ENCODE measurements around the gene TMEM88.

DNA sequence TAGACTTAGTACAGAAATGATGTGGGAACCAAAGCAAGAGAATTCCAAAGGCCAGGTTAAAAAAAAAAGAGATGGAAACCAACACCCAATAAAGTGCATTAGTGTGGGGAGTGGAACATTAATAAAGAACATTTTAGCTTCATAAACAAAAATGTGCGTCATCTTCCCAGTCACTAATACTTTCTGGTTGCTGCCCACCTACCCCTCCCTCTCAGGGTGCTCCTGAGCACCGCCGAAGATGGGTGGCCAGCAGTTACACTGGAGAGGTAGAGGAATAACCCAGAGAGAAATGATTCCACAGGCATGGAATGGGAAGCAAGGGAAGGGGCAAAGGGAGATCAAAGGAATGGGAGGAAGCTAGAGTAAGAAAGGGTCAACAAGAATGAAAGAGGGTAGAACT is 27.8 kb downstream of the TMEM88 start:
- no peak for TF ChIP-seq CTCF (IDR thresholded peaks at IDR 0.05)
- TF ChIP-seq EP300 (IDR thresholded peaks at IDR 0.05) = no peak
- no peak for TF ChIP-seq POLR2A (IDR thresholded peaks at IDR 0.05)
- no peak for TF ChIP-seq POLR2AphosphoS5 (IDR thresholded peaks at IDR 0.05)

Measured in upper lobe of left lung (tissue), 4 donors.